ENCODE measurements around the gene SH3RF2.

DNA sequence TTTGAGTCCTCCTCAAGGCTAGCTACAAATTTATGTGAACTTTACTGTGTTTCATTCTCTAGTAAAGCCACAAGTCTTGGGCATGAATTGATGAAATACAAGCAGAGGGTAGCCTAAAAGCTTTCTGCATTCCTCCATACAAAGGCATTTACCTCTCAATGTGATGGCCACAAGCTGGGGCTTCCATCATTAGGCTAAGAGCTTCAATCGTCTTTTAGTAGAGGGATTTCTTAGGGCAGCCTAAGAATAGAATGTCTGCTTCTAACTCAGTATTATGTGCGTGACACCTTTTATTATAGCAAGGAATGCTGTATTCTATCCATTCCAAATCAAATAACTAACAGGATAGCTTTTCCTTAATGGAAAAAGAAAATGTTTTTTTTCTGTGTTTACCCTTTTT is 165.3 kb downstream of the SH3RF2 start:
- TF ChIP-seq, protein P1, sequence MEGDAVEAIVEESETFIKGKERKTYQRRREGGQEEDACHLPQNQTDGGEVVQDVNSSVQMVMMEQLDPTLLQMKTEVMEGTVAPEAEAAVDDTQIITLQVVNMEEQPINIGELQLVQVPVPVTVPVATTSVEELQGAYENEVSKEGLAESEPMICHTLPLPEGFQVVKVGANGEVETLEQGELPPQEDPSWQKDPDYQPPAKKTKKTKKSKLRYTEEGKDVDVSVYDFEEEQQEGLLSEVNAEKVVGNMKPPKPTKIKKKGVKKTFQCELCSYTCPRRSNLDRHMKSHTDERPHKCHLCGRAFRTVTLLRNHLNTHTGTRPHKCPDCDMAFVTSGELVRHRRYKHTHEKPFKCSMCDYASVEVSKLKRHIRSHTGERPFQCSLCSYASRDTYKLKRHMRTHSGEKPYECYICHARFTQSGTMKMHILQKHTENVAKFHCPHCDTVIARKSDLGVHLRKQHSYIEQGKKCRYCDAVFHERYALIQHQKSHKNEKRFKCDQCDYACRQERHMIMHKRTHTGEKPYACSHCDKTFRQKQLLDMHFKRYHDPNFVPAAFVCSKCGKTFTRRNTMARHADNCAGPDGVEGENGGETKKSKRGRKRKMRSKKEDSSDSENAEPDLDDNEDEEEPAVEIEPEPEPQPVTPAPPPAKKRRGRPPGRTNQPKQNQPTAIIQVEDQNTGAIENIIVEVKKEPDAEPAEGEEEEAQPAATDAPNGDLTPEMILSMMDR (IDR thresholded peaks at IDR 0.05; ENCODE audit: low read depth, low read length, missing input control), result no peak
- TF ChIP-seq, protein P2, sequence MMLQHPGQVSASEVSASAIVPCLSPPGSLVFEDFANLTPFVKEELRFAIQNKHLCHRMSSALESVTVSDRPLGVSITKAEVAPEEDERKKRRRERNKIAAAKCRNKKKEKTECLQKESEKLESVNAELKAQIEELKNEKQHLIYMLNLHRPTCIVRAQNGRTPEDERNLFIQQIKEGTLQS (IDR thresholded peaks at IDR 0.05), result no peak
- TF ChIP-seq GABPA (IDR thresholded peaks at IDR 0.05 in 1 of 2, conservative IDR thresholded peaks at IDR 0.05 in 1 of 2) (no peak), YY1 (IDR thresholded peaks at IDR 0.05) (no peak), RAD21 (IDR thresholded peaks at IDR 0.05) (no peak)

All from liver (tissue), 3 donors.